Stimulated activated naive B cell treated with anti-CD40 and anti-IgM and Interleukin-4, amounts not matched to agents 10 μg/mL and 1 μg/mL and 100 μg/mL, for 72 hours (primary cell): Measurements from ENCODE around the gene BCAP31.
A peak's percentile ranks its signal among the peaks of the same experiment; 100 is the strongest.
"Not testable (repeated sequence)": the region's sequence is repeated elsewhere in the genome, so short reads cannot be mapped to it uniquely, and the experiment has no call there.

Experiments
- ATAC-seq, 2 donors: fragments of 150-1000 bp; cut with Tn5 transposase; replicated peaks; 2 replicates each; pipeline ENCODE4 v1.10.0; 2021; ENCODE audit warnings: moderate library complexity in 1 of 2
- DNase-seq: peaks from one replicate; pipeline ENCODE4 v3.0.0; 2021
- H3K27ac Mint-ChIP-seq: one replicate; pipeline ENCODE4 v1.8.0; 2022; ENCODE audit warnings: mild to moderate bottlenecking, mixed read lengths
- H3K27me3 Mint-ChIP-seq, 2 donors: one replicate each; pipeline ENCODE4 v1.8.0; 2022; ENCODE audit warnings: mixed read lengths in 2 of 2
- H3K36me3 Mint-ChIP-seq, 2 donors: one replicate each; pipeline ENCODE4 v1.8.0; 2022; ENCODE audit warnings: mixed read lengths in 2 of 2, mild to moderate bottlenecking in 1 of 2
- H3K4me1 Mint-ChIP-seq, 2 donors: one replicate each; pipeline ENCODE4 v1.8.0; 2022; ENCODE audit warnings: mixed read lengths in 2 of 2, mild to moderate bottlenecking in 1 of 2
- H3K4me3 Mint-ChIP-seq, 2 donors: one replicate each; pipeline ENCODE4 v1.8.0; 2022; ENCODE audit warnings: mild to moderate bottlenecking in 2 of 2, mixed read lengths in 2 of 2, moderate library complexity in 1 of 2
- H3K9me3 Mint-ChIP-seq, 2 donors: one replicate each; pipeline ENCODE4 v1.8.0; 2022; ENCODE audit warnings: mixed read lengths in 2 of 2, mild to moderate bottlenecking in 1 of 2

BCAP31 gene

GRCh38 chrX:153722704-153723350 is 1.4 kb downstream of the BCAP31 start:
- no peak for DNase-seq
- Mint-ChIP-seq H3K27ac (peak overlapping the region; percentile 93), H3K4me1 (peaks cover 21 to 33% of the 10 kb centered on the region in 2 donors), H3K9me3 (no peaks in the 10 kb centered on the region), H3K36me3 (peaks cover 4 to 12% of the 10 kb centered on the region in 2 donors), H3K4me3 (peak overlapping the region; percentile 89 to 91), H3K27me3 (no peaks in the 10 kb centered on the region)
- no peak for ATAC-seq

DNA sequence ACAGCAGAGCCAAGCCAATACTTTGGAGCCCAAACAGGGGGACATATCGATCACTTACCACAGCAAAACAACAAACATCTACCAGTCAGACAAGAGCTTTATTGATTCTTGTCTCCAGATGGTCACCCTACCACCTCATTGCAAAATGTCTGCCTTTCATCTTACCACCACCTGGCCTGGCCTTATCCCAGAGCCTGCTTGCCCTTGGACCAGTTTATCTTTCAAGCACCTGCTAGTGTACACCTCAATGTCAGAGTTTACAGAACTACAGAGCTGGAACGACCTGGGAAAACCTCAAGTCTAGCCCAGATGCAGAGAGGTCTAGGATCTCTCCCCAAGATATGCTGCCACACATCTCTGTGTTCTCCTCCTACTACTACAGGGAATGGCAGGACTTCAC is 4.5 kb downstream of the BCAP31 start:
- ATAC-seq (no peak), DNase-seq (no peak)
- H3K36me3 Mint-ChIP-seq = peaks cover 9 to 12% of the 10 kb centered on the region in 2 donors
- peaks cover 6 to 12% of the 10 kb centered on the region in 2 donors for H3K4me1 Mint-ChIP-seq
- no peak overlapping the region for H3K27ac Mint-ChIP-seq
- no peaks in the 10 kb centered on the region for H3K9me3 Mint-ChIP-seq
- no peak overlapping the region for H3K4me3 Mint-ChIP-seq
- H3K27me3 Mint-ChIP-seq = no peaks in the 10 kb centered on the region

GRCh38 chrX:153719238-153719637 is 4.9 kb downstream of the BCAP31 start:
- H3K4me3 Mint-ChIP-seq = no peak overlapping the region
- peaks cover 6 to 12% of the 10 kb centered on the region in 2 donors for H3K4me1 Mint-ChIP-seq
- H3K27me3 Mint-ChIP-seq = no peaks in the 10 kb centered on the region
- no peaks in the 10 kb centered on the region for H3K9me3 Mint-ChIP-seq
- peaks cover 9 to 12% of the 10 kb centered on the region in 2 donors for H3K36me3 Mint-ChIP-seq
- ATAC-seq (no peak), DNase-seq (no peak)
- H3K27ac Mint-ChIP-seq = no peak overlapping the region

- no peak overlapping the region for H3K4me3 Mint-ChIP-seq
- DNase-seq (no peak), ATAC-seq (no peak)
- H3K9me3 Mint-ChIP-seq = no peaks in the 10 kb centered on the region
- H3K27me3 Mint-ChIP-seq = no peaks in the 10 kb centered on the region
- no peak overlapping the region for H3K27ac Mint-ChIP-seq
- H3K4me1 Mint-ChIP-seq = peaks cover 4 to 7% of the 10 kb centered on the region in 2 donors
- H3K36me3 Mint-ChIP-seq = peaks cover 13 to 20% of the 10 kb centered on the region in 2 donors
Measured at GRCh38 chrX:153717445-153717844, 6.7 kb downstream of the BCAP31 start.

- no peak for ATAC-seq
- Mint-ChIP-seq H3K4me3 (no peak overlapping the region), H3K4me1 (peaks cover 0 to 6% of the 10 kb centered on the region in 2 donors), H3K27ac (no peak overlapping the region), H3K27me3 (no peaks in the 10 kb centered on the region), H3K36me3 (peaks cover 20 to 22% of the 10 kb centered on the region in 2 donors), H3K9me3 (no peaks in the 10 kb centered on the region)
- no peak for DNase-seq
Measured at GRCh38 chrX:153714256-153714655, 9.9 kb downstream of the BCAP31 start.

- H3K4me1 Mint-ChIP-seq = peaks cover 0 to 11% of the 10 kb centered on the region in 2 donors
- H3K4me3 Mint-ChIP-seq = no peak overlapping the region
- no peak for ATAC-seq
- DNase-seq = no peak
- H3K27me3 Mint-ChIP-seq = peaks cover 0 to 8% of the 10 kb centered on the region in 2 donors
- no peaks in the 10 kb centered on the region for H3K9me3 Mint-ChIP-seq
- H3K27ac Mint-ChIP-seq = no peak overlapping the region
- peaks cover 32% of the 10 kb centered on the region in 2 donors for H3K36me3 Mint-ChIP-seq
Measured at GRCh38 chrX:153709726-153710674, 14.2 kb downstream of the BCAP31 start.

DNA sequence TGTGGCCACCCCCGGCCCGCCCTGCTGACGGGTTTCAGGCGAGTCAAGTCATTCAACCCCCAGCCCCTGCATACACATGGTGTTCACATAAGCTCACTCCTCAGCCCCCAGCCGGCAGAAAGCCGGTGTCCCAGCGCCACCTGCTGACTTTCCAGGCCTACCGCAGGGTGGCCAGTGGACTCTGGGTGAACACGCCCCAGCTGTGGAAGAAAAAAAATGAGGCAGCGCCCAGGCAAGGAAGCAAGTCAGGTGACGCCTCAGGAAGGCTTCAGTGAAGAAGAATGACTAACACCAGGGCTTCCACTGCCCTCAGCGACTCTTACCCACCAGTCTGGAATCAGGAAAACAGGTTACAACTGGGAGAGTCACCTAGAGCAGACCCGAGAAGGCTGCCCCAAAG is 15.8 kb downstream of the BCAP31 start:
- peak; percentile 69 to 82 for ATAC-seq
- no peak for DNase-seq
- Mint-ChIP-seq H3K4me1 (peaks cover 0 to 11% of the 10 kb centered on the region in 2 donors), H3K9me3 (no peaks in the 10 kb centered on the region), H3K27me3 (peaks cover 0 to 8% of the 10 kb centered on the region in 2 donors), H3K4me3 (no peak overlapping the region), H3K27ac (no peak overlapping the region), H3K36me3 (peaks cover 30 to 33% of the 10 kb centered on the region in 2 donors)

- H3K27ac Mint-ChIP-seq = no peak overlapping the region
- H3K4me3 Mint-ChIP-seq = no peak overlapping the region
- ATAC-seq = no peak
- H3K36me3 Mint-ChIP-seq = peaks cover 29 to 33% of the 10 kb centered on the region in 2 donors
- H3K27me3 Mint-ChIP-seq = peaks cover 0 to 8% of the 10 kb centered on the region in 2 donors
- no peak for DNase-seq
- H3K9me3 Mint-ChIP-seq = no peaks in the 10 kb centered on the region
- H3K4me1 Mint-ChIP-seq = peaks cover 0 to 11% of the 10 kb centered on the region in 2 donors
Measured at GRCh38 chrX:153707406-153707805, 16.8 kb downstream of the BCAP31 start.

GRCh38 chrX:153706799-153707198 is 17.4 kb downstream of the BCAP31 start:
- no peak overlapping the region for H3K4me3 Mint-ChIP-seq
- no peaks in the 10 kb centered on the region for H3K9me3 Mint-ChIP-seq
- peaks cover 0 to 11% of the 10 kb centered on the region in 2 donors for H3K4me1 Mint-ChIP-seq
- peaks cover 29 to 33% of the 10 kb centered on the region in 2 donors for H3K36me3 Mint-ChIP-seq
- H3K27me3 Mint-ChIP-seq = peaks cover 0 to 8% of the 10 kb centered on the region in 2 donors
- DNase-seq (no peak), ATAC-seq (no peak)
- H3K27ac Mint-ChIP-seq = peak overlapping the region; percentile 44

- not testable (repeated sequence) for DNase-seq, H3K9me3 Mint-ChIP-seq, H3K27me3 Mint-ChIP-seq, H3K4me3 Mint-ChIP-seq, ATAC-seq, H3K4me1 Mint-ChIP-seq
- H3K36me3 Mint-ChIP-seq = peaks cover 27 to 36% of the 10 kb centered on the region in 2 donors
- H3K27ac Mint-ChIP-seq = peak overlapping the region; percentile 65
Measured at GRCh38 chrX:153705403-153706060, 18.7 kb downstream of the BCAP31 start.

DNA sequence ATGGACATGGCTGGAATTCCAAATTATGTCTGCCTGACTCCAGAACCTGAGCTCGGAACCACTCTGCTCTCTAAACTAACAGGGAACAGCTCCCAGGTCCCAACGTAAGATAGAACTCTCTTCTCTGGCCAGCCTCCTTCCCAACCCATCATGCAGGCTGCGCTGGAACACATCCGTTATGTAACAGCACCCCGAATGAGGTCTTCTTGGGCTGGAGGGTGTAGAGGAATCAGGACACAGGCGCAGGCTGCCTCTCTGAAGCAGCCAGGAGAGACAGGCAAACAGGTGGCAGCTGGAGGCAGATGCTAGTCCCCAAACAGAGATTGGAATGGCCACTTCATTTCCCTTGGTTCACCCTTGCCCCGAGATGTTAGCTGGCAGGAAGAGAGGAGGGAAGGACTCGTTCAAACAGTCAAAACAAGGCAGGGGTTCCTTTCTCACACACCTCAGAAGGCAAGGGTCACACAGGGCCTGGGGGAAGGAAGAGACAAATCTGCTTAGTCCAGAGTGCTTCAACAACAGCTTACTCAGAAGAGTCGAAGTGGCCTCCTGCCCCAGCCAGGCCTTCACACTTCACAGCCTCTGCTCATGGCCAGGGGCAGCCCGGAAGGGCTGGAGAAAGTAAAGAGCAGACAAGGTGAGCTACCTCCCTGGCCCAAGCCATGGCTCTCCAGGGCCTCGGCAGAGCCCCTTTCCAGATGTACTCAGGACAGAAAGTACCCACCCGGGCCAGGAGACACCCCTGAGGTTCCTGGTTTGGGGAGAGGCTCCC is 19.4 kb downstream of the BCAP31 start:
- peaks cover 27 to 39% of the 10 kb centered on the region in 2 donors for H3K36me3 Mint-ChIP-seq
- H3K27me3 Mint-ChIP-seq, H3K4me3 Mint-ChIP-seq: not testable (repeated sequence)

DNA sequence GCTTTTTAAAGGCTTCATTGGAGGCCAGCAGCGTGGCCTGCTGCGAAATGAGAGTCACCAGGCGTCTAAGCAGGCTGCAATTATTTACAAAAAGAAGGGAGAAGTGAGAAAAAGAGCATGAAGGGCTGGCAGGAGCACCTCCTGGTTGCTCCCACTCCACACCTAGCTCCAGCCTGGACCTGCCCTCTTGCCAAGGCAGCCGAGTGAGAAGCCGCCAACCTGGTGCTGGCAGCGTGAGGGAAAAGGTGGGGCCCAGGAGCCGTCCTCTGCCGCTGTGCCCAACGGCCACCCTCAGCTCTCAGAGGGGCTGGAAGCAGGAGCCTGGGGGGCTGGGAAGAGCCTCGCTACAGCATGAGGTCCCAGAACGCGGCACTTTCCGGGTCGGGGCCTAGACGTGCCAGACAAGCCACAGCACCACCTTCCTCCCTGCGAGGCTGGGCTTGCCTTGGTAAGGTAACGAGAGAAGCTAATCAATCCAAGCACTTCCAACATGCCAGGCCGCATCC is 20.1 kb downstream of the BCAP31 start:
- DNase-seq (no peak), ATAC-seq (no peak)
- no peak overlapping the region for H3K27ac Mint-ChIP-seq
- H3K27me3 Mint-ChIP-seq = peaks cover 0 to 8% of the 10 kb centered on the region in 2 donors
- H3K4me1 Mint-ChIP-seq = peaks cover 0 to 8% of the 10 kb centered on the region in 2 donors
- no peaks in the 10 kb centered on the region for H3K9me3 Mint-ChIP-seq
- no peak overlapping the region for H3K4me3 Mint-ChIP-seq
- peaks cover 27 to 37% of the 10 kb centered on the region in 2 donors for H3K36me3 Mint-ChIP-seq

More for the DNA sequence above, 19.4 kb downstream of the BCAP31 start:
- H3K9me3 Mint-ChIP-seq, DNase-seq, H3K27ac Mint-ChIP-seq, ATAC-seq, H3K4me1 Mint-ChIP-seq: not testable (repeated sequence)

GRCh38 chrX:153703036-153703370 is 21.2 kb downstream of the BCAP31 start:
- no peak for ATAC-seq
- Mint-ChIP-seq H3K27me3 (peaks cover 0 to 8% of the 10 kb centered on the region in 2 donors), H3K36me3 (peaks cover 20 to 31% of the 10 kb centered on the region in 2 donors), H3K4me1 (peaks cover 0 to 8% of the 10 kb centered on the region in 2 donors), H3K4me3 (no peak overlapping the region), H3K9me3 (no peaks in the 10 kb centered on the region), H3K27ac (no peak overlapping the region)
- no peak for DNase-seq
